Posterior vena cava (tissue), 2 donors: ENCODE results near the gene CAPZB. TPM values are rescaled to one million over a fixed set of nuclear protein-coding genes. Genes with fewer than 3 reads are reported as not detected.

Experiments used
- DNase-seq: peaks from one replicate; pipeline ENCODE4 v3.0.0-alpha.2; 2020; ENCODE audit warnings: low spot score
- intact Hi-C, 2 donors: fragments of 100-400 bp; cut with DNase I; formaldehyde crosslinking; loops; one replicate each; pipeline versions ENCODE4 v1.14.1 to v1.14.2; 2022 to 2023
- total RNA-seq, 2 donors: library from RNA; stranded (reverse); fragmentation: NEBNext Ultra II Directional; extraction: Animal tissue kit (Norgen Biotek cat#: 25700); gene quantifications; one replicate each; pipeline ENCODE4 v1.2.1, GENCODE V29; 2021
- donor health status: DM: yes; HTN: yes; CAD: no.
- donor health status: DM: yes; HTN: yes; CAD: no.

Gene CAPZB
- total RNA-seq, 2 donors from 2014 or later, result 255 to 277 TPM

GRCh38 chr1:19367584-19368041 is 117.7 kb downstream of the CAPZB start:
- intact Hi-C loops, result no loop called here
- DNase-seq, result no peak

DNA sequence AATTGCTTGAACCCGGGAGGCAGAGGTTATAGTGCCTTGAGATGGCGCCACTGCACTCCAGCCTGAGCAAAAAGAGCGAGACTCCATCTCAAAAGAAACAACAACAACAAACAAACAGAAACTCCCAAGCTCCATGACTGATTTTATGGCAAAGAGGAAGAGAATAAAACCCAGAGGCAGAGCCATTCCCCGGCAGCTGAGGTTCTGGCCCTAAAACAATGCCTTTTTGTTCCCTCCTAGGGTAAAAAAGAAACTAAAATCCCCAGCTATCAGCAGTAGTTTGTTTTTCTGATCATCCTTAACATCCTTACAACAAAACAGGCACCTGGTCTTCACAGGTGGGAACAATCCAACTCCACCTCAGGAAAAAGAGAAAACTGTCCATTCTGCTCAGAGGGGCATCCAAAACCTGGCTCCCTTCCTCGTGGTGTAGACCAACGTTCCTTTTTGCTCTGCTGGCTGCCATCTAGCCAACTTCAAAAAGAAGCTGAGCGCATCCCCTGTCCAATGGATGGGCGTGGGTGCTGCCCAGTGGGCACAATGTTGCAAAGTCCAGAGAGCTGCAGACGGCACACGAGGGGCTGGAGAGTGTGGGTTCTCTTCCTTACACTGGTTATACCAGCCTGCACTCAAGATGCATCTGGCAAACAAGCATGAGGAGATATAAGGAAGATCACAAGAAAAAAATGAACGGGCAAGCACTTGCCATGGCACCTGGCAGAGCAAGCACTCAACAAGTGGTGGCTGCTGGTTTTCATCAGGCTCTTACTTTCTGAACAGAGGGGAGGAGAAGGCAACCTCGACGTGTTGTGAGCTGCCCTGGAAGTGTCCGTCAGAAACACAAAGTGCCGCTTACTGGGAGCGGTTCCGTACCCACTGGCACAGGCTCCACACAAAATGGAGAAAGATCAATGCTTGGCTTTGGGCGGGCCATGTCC is 118.5 kb downstream of the CAPZB start:
- intact Hi-C loops, result no loop called here
- no peak for DNase-seq

DNA sequence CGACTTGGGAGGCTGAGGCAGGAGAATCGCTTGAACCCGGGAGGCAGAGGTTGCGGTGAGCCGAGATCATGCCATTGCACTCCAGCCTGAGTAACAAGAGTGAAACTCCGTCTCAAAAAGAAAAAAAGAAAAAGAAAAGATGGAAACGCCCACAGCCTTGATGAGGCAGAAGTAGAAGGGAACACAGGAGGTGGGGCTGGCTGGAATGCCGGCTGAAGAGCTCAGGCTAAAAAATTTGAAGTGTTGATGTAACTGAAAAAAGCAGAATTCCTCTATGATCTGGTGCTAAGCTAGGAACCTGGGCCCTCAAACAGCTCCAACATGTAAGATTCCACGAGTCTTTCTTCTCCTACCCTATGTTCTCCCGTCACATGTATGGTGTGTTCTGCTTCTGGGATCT is 119.6 kb downstream of the CAPZB start:
- DNase-seq, result no peak
- intact Hi-C loops, result no loop called here

DNA sequence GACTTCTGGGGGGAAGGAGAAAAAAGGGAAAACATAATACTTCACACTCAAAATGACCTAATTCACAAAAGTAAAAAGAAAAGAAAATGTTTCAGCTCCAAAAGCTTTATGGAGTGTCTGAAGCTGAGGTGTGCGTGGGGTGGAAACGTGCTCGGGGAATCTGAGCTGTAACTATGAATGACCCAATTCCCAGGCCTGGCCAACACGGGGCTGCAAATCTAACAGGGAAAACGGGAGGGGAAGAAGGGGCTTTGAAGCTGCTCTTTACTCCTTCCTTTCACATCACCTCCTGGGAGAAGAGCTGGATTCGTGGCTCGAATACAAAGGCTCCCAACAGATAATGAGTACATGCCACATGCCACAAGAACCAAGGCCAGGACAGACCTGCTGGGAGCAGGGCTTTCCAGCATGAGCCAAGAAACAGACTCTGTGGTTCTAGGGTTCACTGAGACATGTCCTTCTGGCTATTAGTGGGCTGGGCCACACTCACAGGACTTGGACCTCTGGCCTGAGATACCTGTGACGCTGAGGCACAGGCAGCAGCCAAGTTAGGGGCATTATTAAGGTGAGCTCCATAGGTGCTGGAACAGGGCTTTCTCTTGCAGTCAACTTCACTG is 121.7 kb downstream of the CAPZB start:
- no peak for DNase-seq
- intact Hi-C loops, result no loop called here

DNA sequence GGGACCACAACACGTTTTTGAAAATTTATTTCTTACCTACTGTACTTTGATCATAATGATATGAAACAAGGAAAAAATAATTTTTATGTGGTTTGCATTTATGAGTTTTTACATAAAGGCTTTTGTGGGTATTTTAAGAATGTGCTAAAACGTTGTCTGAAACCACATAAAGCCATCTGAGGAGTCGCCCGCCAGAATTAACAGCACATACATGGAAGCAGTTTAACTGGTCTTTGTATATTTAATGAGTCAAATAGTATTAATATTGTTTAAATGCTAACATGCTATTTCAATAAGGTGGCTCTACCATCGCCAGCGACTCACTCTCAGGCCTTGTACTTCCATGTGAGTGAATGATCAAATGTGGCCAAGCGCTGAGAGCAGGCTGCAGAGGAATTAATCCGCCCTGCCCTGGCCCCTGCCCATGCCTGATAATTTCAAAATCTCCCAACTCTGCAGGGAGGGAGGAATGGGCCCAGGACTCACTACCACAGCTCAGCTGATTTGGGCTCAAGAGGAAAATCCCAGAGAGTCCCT is 123.7 kb downstream of the CAPZB start:
- intact Hi-C loops, result no loop called here

DNA sequence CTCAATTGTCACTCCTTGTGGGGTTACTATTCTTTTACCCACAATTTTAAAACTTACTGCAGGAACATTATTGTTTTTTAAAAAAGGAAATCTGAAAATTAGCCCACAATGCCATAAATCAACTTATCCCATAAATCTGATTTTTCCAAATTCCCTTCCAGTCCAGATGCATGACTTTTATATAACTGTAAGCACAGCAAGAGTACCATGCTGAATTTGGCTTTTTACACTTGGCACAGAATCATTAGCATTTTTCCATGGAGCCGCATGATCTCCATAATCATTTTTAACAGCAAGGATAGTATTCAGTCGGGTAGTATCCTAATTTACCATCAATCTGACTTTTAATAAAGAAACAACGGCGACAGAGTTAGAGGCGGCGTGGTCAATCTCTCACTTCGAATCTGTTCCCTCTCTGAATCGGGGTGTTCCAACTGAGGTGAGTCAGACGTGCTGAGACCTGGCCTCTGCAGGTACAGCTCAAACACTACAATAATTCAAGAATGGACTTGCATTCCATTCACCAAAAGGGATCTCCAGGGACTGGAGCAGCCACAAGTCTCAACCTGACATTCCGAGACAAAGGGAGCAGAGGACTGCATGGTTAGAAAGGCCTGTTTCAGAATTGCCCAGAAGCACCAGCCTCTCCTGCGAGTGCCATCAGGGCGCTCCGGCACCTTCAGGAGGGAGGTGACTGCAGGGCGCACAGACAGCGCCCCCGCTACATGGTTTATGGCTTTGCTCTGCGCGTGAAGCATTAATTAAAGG is 124.3 kb downstream of the CAPZB start:
- intact Hi-C loops, result no loop called here
- DNase-seq, result no peak

More for the DNA sequence above, 123.7 kb downstream of the CAPZB start:
- no peak for DNase-seq

GRCh38 chr1:19360432-19360831 is 124.9 kb downstream of the CAPZB start:
- no peak for DNase-seq
- intact Hi-C loops, result no loop called here

DNA sequence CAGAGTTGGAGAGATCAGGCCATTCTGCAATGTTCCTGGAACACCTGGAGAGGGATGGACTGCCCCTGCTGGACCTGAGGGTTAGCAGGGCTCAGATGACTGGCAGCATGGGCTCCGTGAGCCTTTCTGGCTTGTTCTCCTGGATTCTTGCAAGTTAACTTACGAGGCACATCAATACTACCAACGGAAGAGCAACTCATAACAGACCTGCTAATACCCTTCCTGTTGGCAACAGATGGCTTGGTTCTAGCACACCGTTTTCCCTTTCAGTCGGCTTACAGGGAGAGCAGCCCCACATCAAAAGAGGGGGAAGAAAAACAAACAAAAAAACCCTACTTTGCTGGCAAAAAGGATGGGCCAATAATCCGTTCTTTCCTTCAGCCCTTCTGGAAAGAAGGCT is 125.3 kb downstream of the CAPZB start:
- DNase-seq, result no peak
- intact Hi-C loops, result no loop called here

DNA sequence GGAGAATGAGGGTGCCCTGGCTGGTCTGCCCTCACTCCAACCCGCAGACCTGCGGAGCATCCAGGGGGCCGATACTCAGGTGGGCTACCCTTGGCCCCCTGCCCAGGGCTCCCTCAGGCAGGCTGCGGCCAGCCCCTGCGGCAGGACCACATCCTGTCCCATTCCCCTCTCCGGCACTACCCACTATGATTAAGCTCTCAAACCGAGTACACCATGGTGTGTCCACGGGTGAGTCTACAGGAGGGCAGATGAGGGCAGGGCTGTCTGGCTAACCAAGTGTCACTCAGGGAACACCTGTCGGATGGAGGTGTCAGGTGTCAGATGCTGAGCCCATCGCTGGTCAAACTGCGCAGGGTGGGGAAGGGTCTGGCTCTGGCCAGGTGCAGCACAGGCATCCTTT is 126.0 kb downstream of the CAPZB start:
- no peak for DNase-seq
- intact Hi-C loops, result loop anchor here in 1 of 2 donors (5.0 kb wide), 1 partner anchor 518 kb away; no protein-coding TSS in a partner anchor

- intact Hi-C loops, result loop anchor here in 1 of 2 donors (5.0 kb wide), 1 partner anchor 519 kb away; no protein-coding TSS in a partner anchor
- no peak for DNase-seq
Measured at GRCh38 chr1:19358710-19359109, 126.6 kb downstream of the CAPZB start.

- intact Hi-C loops, result loop anchor here in 1 of 2 donors (5.0 kb wide), 1 partner anchor 520 kb away; no protein-coding TSS in a partner anchor
- DNase-seq, result no peak
Measured at GRCh38 chr1:19357299-19357986, 127.9 kb downstream of the CAPZB start.

DNA sequence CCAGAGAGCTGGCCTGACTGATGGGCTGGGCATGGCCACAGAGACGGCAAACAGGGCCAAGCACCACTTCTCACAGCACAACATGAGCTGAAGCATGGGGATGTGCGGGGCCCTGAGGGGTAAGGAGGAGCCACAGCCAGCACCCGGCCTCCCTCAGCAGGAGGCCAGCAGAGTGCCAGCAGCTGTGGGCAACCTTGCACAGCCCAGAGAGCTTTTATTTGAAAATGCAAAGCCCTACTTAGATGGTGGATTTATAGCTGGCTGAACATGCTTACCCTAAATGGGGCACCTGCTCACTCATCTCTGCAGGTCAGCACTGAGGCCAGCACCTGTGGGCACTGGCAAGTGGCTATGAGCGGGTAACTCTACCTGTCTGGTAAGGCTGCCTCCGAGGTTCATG is 129.1 kb downstream of the CAPZB start:
- intact Hi-C loops, result loop anchor here in 1 of 2 donors (5.0 kb wide), 1 partner anchor 521 kb away; no protein-coding TSS in a partner anchor
- DNase-seq, result no peak

DNA sequence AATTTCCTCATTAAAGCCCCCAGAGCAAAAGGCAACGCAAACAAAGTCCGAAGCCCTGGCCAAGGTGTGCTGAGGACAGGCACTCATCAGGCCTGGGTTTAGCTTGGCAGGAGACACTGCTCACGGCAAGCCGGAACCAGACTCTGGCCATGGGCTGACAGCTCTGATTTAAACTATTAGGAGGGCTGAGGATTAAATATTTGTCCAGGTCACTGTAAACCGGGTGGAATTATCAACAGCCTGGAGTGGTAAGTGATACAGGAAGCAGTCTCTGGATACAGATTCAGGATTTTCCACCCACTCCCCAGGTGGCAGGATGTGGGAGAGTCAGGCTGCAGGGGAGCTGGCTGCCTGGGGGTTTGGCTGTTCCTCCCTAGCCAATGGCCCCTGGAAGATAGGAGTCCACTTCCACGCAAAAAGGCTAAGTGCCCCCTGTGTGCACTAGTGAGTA is 130.8 kb downstream of the CAPZB start:
- intact Hi-C loops, result no loop called here
- no peak for DNase-seq

GRCh38 chr1:19353596-19353995 is 131.7 kb downstream of the CAPZB start:
- intact Hi-C loops, result no loop called here
- DNase-seq, result no peak

DNA sequence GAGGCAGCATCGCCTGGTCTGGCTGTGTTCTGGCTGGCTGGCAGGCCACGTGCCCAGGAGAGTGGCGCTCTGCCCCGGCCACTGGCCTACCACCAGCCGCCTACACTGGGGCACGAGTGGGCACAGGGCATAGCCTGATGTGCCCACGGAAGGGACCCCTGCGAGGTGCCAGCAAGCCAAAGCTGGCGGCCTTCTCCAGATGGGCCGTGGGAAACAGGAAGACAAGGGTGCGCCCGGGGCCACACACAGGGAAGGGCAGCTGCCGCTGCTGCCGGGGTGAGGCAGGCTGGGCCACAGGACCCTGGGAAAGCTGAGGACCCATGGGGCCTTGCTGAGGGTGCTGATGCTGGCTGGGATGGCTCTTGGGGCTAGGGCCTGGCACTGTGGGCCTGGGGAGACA is 132.5 kb downstream of the CAPZB start:
- intact Hi-C loops, result no loop called here
- DNase-seq, result no peak

- intact Hi-C loops, result no loop called here
- DNase-seq, result no peak
Measured at GRCh38 chr1:19351873-19352272, 133.5 kb downstream of the CAPZB start.

GRCh38 chr1:19350566-19350965 is 134.8 kb downstream of the CAPZB start:
- no peak for DNase-seq
- intact Hi-C loops, result no loop called here

GRCh38 chr1:19349999-19350398 is 135.3 kb downstream of the CAPZB start:
- no peak for DNase-seq
- intact Hi-C loops, result loop anchor here in 1 of 2 donors (2.0 kb wide), 1 partner anchor 49 kb away; no protein-coding TSS in a partner anchor
